ENCODE measurements around the gene RTN4R.

The RTN4R gene

GRCh38 chr22:20203552-20204201 lies 64.4 kb downstream of the RTN4R start:
- no peak for DNase-seq
- Histone ChIP-seq H3K27ac (no peak overlapping the region), H3K27me3 (replicated peaks) (peaks cover 9% of the 10 kb centered on the region), H3K4me3 (ENCODE audit: low read depth, low read length) (no peak overlapping the region), H3K36me3 (replicated peaks) (no peaks in the 10 kb centered on the region)
- in situ Hi-C loops (cut with HindIII; ENCODE audit: low pct_ligation_motif_present, low sequenced_read_pairs), result no loop called here
- no peak for TF ChIP-seq CTCF (IDR thresholded peaks at IDR 0.05; ENCODE audit: low read depth, low read length, missing control alignments)

- Histone ChIP-seq H3K27ac (no peak overlapping the region), H3K27me3 (replicated peaks) (peaks cover 9% of the 10 kb centered on the region), H3K4me3 (ENCODE audit: low read depth, low read length) (no peak overlapping the region), H3K36me3 (replicated peaks) (no peaks in the 10 kb centered on the region)
- in situ Hi-C loops (cut with HindIII; ENCODE audit: low pct_ligation_motif_present, low sequenced_read_pairs), result no loop called here
- no peak for TF ChIP-seq CTCF (IDR thresholded peaks at IDR 0.05; ENCODE audit: low read depth, low read length, missing control alignments)
- no peak for DNase-seq
Measured at GRCh38 chr22:20203142-20203551, 65.0 kb downstream of the RTN4R start.

DNA sequence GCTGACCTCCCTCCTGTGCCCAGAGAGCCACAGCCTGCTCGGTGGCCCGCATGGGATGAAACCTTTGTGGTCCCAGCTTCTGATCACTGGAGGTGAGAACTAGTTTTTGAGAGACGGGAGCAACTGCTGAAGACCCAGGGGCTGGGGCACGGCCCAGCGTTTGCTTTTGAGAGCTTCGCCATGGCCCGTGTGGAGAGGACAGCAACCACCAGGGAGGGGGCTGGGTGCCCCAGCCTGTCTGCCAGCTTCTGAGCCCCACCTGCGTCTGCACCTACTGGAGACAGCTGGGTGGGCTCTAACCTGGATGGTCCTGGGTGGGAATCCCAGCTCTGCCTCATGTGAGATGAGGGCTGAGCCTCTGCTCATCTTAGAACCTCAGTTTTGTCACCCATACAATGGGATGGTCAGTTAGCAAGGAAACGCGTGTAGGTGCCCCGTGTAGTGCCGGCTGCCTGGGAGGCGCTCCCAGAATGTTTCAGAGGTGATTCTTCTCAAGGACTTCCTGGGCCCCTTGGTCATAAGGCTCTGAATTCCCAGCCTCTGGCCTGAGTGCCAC lies 66.2 kb downstream of the RTN4R start:
- Histone ChIP-seq H3K27me3 (replicated peaks) (peaks cover 9% of the 10 kb centered on the region), H3K4me3 (ENCODE audit: low read depth, low read length) (no peak overlapping the region), H3K27ac (no peak overlapping the region), H3K36me3 (replicated peaks) (no peaks in the 10 kb centered on the region)
- in situ Hi-C loops (cut with HindIII; ENCODE audit: low pct_ligation_motif_present, low sequenced_read_pairs), result no loop called here
- no peak for DNase-seq
- TF ChIP-seq CTCF (IDR thresholded peaks at IDR 0.05; ENCODE audit: low read depth, low read length, missing control alignments), result no peak

DNA sequence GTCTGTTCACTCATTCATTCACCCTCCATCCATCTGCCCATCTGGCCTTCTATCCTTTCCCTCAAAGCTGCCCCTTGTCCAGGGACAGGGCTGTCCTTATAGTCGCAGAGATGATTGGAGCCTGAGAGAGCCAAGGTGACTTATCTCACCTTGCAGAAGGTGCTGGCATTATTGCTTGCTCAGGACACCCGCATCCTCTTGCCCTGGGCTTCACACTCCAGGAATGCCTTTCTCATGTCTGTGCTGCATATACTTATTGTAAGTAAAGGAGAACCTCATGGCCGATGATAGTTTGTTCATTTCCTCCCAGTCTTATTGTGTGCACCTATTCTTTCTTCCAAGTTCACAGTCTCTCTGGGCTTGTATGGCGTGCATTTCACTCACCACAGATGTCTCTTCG lies 68.2 kb downstream of the RTN4R start:
- Histone ChIP-seq H3K4me3 (ENCODE audit: low read depth, low read length) (no peak overlapping the region), H3K36me3 (replicated peaks) (no peaks in the 10 kb centered on the region), H3K27me3 (replicated peaks) (peaks cover 12% of the 10 kb centered on the region), H3K27ac (no peak overlapping the region)
- no peak for DNase-seq
- no peak for TF ChIP-seq CTCF (IDR thresholded peaks at IDR 0.05; ENCODE audit: low read depth, low read length, missing control alignments)
- in situ Hi-C loops (cut with HindIII; ENCODE audit: low pct_ligation_motif_present, low sequenced_read_pairs), result no loop called here

DNA sequence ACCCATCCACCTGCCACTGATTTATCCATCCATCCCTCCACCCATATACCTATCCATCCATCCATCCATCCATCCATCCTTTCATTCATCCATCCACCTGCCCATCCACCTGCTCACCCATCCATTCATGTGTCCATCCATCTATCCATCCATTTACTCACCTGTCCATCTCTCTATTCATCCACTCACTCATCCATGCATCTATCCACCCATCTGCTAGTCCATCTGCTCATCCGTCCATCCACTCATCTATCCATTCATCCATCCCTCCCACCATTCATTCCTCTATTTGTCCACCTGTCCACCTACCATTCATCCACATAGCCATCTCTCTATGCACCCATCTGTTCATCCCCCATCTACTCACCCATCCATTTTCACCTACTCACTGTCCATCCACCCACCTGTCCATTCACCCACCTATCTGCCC lies 68.7 kb downstream of the RTN4R start:
- no peaks in the 10 kb centered on the region for H3K36me3 ChIP-seq (replicated peaks)
- no peak for TF ChIP-seq CTCF (IDR thresholded peaks at IDR 0.05; ENCODE audit: low read depth, low read length, missing control alignments)
- peaks cover 12% of the 10 kb centered on the region for H3K27me3 ChIP-seq (replicated peaks)

More for the DNA sequence above, 68.7 kb downstream of the RTN4R start:
- in situ Hi-C loops (cut with HindIII; ENCODE audit: low pct_ligation_motif_present, low sequenced_read_pairs), result no loop called here
- no peak for DNase-seq
- Histone ChIP-seq H3K27ac (no peak overlapping the region), H3K4me3 (ENCODE audit: low read depth, low read length) (no peak overlapping the region)
